ENCODE measurements around the gene PIP5K1B.

PIP5K1B gene

DNA sequence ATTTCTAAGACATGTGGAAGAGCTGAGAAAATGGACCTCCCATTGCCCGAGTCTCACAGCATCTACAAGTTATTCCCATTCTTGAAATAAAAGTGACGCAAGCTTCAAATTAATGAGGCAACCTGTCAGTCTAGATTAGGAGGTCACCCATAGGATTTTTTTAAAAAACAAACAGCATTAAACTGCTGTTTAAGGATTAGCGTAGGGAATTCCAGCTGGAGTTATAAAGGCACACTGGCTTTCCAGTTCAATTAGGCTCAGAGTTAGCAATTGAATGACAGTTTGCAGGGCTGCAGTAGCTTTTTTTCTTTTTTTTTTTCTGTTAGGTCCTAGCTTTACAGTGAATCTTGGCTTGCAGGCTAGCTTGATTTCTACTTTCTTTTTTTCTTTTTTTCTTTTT lies 292.6 kb downstream of the PIP5K1B start:
- DNase-seq (ENCODE audit: low read depth): no peak

GRCh38 chr9:68998385-68998784 lies 293.3 kb downstream of the PIP5K1B start:
- DNase-seq (ENCODE audit: low read depth): no peak

DNA sequence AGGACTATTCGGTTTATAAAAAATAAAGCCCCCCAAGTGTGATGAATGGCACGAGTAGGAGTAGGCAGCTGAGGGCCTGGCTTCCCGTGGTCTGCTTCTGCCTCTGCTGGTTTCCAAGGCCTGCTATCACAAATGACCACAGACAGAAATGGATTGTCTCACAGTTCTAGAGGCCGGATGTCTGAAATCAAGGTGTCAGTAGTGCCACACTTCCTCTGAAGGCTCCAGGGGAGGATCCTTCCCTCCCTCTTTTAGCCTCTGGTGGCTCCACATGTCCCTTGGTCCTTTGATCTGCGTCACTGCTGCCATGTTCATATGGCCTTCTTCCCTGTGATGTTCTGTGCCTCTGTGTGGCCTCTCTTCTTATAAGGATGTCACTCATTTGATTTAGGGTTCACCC lies 293.8 kb downstream of the PIP5K1B start:
- no peak for DNase-seq (ENCODE audit: low read depth)

GRCh38 chr9:68999393-69000105 lies 294.5 kb downstream of the PIP5K1B start:
- peak; percentile 13 for DNase-seq (ENCODE audit: low read depth)

GRCh38 chr9:69001921-69002320 lies 296.9 kb downstream of the PIP5K1B start:
- no peak for DNase-seq (ENCODE audit: low read depth)

DNA sequence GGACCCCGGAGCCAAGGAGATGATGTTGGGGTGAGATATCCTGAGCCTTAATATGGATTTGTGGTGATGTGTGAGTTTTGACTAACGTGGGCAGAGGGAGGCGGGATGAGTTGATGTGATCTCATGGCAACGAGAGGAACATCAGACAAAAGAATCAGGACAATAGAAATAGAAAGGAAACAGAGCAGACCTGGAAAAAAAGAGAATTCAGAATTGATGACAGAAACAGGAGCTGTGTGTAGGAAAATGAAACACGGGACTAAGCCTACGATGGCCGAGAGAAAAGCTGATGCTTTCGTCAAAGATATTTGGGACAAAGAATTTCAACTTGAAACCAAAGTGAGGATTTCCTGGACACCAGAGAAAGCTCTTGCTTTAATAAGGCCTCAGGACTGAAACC lies 298.0 kb downstream of the PIP5K1B start:
- no peak for DNase-seq (ENCODE audit: low read depth)

DNA sequence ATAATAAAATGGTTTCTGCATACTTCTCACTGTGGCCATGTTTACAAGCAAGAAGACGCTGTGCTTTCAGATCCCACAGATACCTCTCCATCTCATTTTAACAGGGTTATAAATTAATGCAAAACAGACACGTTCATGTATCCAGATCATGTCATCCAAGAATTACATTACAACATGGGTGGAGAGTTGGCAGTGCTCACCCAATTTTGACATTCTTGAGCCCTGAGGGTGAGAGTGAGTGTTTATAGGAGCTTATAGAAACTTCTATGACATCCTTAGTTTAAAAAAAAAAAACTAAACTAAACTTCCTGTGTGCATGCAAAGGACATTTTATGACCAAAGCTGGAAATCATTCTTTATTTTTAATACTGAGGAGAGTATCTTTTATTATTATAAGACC lies 299.8 kb downstream of the PIP5K1B start:
- DNase-seq (ENCODE audit: low read depth): no peak

- no peak for DNase-seq (ENCODE audit: low read depth)
These were observed 304.7 kb downstream of the PIP5K1B start for GRCh38 chr9:69009708-69010107.

DNA sequence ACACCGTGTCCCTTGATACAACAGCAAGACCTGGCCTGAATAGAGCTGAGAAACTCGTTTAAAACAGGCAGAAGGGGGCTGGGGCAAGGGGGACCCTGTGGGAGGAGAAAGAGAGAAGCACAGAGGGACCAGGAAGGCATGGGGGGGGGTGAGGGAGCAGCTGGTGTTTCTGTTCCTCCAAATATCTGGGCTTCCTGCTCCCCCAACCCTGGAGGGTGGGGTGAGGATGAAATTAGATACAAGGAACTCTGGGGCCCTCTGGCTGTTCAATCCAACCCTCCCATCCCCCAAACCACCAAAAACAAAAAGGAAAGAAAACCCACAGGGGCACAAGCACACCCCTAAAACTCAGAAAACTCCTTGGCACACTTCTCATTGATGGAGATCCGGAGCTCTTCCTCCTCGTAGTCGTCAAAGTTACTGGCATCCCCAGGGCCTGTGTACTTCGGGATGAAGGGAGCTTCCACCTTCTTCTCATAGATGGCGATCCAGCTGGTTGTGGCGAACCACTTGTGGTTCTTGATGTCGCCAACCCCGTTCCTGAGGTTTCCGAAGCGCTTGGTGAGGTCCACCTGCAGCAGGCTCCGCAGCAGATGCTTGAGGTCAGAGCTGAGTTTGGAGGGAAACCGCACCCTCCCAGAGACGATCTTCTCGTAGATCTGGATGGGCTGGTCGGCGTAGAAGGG lies 307.8 kb downstream of the PIP5K1B start:
- DNase-seq (ENCODE audit: low read depth): no peak

DNA sequence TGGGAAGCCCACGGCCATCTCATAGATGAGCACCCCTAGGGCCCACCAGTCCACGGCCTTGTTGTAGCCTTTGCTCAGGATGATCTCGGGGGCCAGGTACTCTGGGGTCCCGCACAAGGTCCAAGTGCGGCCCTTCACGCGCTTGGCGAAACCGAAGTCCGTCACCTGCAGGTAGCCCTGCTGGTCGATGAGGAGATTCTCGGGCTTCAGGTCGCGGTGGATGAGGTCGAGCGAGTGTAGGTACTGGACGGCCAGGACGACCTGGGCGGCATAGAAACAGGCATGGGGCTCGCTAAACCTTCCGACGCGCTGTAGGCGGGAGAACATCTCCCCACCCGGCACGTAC lies 308.3 kb downstream of the PIP5K1B start:
- no peak for DNase-seq (ENCODE audit: low read depth)

- DNase-seq (ENCODE audit: low read depth): no peak
These were observed 309.0 kb downstream of the PIP5K1B start, which contains the start of gene PRKACG for GRCh38 chr9:69014013-69014412. TSS of gene PRKACG (minus strand) at chr9:69014113. CDS start at chr9:69014092, 21 bp downstream.

DNA sequence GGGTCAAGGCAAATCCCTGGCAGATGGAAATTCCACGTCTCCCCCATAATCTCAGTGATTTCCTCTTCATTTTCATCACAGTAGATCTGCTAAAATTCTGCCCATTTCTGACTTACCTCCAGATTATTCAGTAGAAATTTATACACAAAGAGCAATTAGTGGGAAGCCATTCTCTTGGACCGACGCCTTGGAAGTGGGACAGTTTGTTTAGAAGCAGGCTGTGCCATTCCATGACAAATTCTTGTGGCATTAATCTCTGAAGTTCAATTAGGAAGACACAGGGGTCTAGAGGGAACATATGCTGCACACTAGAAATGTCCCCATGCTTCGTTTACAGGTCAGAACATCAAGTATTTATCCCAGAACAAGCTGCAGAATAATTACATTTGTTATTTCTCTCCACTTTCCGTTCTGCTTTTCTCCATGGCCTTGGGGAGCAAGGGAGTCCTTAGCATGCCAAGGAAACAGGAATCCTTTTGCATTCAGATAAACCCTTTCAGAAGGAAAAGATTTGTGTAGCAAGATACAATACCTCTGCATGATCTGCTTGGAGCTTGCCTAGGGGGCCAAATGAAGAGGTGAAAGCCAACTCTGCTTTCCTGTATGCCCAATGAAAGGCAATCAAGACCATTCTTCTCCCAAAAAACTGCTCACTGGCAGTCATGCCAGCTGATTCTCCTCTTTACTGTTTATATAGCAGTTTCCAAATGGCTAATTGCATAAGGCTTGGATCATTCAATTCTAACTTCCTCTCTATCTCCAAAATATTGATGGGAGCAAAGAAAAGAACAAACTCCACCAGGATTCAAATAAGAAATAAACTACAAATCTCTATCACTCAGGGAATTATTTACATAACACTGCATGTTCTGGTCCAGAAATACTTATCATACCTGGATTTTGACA lies 311.4 kb downstream of the PIP5K1B start:
- DNase-seq (ENCODE audit: low read depth): no peak

DNA sequence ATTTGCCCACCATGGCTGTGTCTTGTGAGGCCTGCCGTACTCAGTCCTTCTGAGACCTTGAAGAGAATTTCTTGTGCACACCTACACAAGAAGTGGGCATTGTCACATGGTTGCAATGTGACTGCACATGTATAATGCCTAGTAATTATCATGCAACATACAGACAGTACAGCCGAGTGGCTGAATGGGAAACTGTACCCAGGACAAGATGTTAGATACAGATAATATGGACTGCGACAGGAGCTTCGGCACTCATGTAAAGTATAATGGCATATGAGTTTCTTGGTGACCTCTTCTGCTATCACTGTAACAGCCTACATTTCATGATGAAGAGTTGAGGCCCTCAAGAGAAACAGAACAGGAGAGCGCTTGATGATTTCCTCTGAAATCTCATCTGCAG lies 313.7 kb downstream of the PIP5K1B start:
- DNase-seq (ENCODE audit: low read depth): no peak

- DNase-seq (ENCODE audit: low read depth): no peak
These were observed 314.8 kb downstream of the PIP5K1B start for GRCh38 chr9:69019808-69020207.

- DNase-seq (ENCODE audit: low read depth): no peak
These were observed 315.5 kb downstream of the PIP5K1B start for GRCh38 chr9:69020301-69021145.

DNA sequence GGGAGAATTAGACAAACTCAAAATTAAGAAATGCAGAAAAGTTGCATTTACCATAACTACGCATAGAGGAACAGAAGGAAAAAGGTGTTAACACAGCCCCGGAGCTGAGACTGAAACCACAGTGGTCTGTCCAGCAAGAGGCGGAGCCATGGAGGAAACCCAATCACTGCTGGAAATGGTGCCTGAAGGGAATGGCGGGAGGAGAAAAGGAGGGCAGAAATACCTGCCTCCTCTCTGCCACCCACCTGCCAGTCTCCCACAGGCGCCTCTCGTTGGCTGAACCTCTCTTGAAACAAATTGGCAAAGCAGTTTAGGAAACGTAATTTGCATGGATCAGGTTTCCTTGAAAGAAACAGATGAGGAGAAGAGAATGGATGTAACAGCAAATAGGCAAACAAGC lies 318.6 kb downstream of the PIP5K1B start:
- no peak for DNase-seq (ENCODE audit: low read depth)

DNA sequence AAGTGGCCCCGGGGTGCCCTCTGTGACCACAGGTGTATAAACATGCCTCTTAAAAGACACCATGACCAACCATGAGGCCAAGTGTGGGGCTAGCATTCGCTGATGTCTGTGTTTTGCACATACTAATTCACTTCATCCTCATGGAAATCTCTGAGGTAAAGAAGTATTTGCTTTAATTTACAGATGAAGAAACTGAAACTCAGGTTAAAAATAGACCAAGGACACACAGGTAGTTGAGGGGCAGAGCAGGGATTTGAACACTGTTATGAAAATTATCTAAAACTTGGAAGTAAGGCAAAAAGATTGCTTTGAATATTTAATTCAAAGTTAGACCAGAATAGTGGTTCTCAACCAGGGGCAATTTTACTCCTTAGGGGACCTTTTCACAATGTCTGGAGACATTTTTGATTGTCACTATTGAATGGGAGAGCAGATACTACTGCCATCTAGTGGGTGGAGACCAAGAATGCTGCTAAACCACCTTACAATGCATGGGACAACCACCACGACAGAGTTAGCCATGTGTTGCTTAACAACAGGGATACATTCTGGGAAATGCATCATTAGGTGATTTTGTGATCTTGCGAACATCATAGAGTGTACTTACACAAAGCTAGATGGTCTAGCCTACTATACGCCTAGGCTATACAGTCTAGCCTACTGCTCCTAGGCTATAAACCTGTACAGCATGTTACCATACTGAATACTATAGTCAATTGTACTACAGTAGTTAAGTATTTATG lies 322.5 kb downstream of the PIP5K1B start:
- DNase-seq (ENCODE audit: low read depth): no peak

- no peak for DNase-seq (ENCODE audit: low read depth)
These were observed 323.7 kb downstream of the PIP5K1B start for GRCh38 chr9:69028754-69029153.

DNA sequence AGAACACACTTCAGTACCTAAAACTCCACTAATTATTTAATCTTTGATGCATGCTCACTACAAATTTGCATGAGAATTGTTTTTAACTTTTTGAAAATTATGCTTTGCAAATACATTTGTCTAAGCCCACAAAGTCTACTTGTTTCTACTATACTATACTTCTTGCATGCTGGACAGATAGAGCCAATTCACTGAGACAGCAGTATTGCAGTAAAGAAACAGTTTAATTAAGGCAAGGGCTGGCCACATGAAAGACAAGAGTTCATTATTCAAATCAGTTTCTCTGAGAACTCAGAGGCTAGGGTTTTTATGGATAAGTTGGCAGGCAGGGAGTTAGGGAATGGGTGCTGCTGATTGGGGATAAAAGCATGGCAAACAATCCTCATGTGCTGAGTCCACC lies 324.5 kb downstream of the PIP5K1B start:
- DNase-seq (ENCODE audit: low read depth): no peak

GRCh38 chr9:69030851-69031645 lies 326.0 kb downstream of the PIP5K1B start:
- DNase-seq (ENCODE audit: low read depth): no peak
